RKO (cell line): ENCODE results near the gene ADK.
A peak's percentile ranks its signal among the peaks of the same experiment; 100 is the strongest.
"Not testable (repeated sequence)": the region's sequence is repeated elsewhere in the genome, so short reads cannot be mapped to it uniquely, and the experiment has no call there.

Source experiments
- DNase-seq: peaks from one replicate; pipeline ENCODE4 v3.0.0-alpha.2; 2016; ENCODE audit warnings: low spot score

The ADK gene

DNA sequence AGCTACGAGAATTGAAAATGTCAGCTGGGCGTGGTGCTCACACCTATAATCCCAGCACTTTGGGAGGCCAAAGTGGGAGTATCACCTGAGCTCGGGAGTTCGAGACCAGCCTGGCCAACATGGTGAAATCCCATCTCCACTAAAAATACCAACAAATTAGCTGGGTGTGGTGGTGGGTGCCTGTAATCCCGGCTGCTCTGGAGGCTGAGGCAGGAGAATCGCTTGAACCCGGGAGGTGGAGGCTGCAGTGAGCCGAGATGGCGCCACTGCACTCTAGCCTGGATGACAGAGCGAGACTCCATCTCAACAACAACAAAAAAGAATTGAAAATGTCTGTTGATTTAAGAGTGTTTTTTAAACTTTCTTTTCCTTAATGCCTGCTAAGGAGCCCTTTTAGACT lies 4.0 kb upstream of the ADK start:
- not testable (repeated sequence) for DNase-seq

DNA sequence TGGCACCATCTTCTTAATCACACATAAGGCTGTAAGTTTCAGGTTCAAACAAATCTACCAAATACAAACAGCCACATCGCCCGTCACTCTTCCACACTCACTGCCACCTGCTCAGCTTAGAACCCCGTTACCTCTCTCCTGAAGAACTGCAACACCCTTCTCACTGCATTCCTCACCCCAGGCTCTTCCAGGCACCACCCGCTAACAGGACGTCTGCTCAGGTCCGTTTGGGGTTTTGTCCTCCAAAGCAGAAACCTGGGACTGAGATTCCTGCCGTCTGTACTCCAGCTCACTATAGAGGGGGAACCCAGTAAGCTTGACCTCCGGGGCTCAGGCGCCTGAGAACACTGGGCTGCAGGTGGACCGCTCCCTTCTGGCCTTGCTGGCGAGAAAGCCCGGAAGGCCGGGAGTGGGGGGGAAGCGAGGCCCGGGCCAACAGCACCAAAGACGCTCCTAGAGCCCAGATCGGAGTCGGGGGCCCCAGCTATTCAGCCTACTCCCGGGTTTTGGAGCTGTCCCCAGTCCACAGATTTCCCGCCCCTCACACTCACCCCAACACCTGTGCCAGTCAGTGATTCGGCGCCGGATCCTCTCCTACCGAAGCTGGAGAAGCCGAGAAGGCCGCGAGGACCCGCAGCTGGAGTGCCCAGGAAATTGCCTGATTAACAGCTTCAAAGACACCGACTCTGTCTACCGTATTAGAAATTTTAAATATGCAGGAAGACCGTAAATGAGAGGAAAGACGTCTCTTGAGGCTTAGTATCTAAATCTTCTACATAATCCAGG lies 624 bp upstream of the ADK start, which contains the start of gene AP3M1:
Gene AP3M1, minus strand, starts transcription at position 625 of the 786 bp plus-strand sequence. CDS start 12,449 bp downstream, outside the sequence.
- DNase-seq: peak; percentile 89

DNA sequence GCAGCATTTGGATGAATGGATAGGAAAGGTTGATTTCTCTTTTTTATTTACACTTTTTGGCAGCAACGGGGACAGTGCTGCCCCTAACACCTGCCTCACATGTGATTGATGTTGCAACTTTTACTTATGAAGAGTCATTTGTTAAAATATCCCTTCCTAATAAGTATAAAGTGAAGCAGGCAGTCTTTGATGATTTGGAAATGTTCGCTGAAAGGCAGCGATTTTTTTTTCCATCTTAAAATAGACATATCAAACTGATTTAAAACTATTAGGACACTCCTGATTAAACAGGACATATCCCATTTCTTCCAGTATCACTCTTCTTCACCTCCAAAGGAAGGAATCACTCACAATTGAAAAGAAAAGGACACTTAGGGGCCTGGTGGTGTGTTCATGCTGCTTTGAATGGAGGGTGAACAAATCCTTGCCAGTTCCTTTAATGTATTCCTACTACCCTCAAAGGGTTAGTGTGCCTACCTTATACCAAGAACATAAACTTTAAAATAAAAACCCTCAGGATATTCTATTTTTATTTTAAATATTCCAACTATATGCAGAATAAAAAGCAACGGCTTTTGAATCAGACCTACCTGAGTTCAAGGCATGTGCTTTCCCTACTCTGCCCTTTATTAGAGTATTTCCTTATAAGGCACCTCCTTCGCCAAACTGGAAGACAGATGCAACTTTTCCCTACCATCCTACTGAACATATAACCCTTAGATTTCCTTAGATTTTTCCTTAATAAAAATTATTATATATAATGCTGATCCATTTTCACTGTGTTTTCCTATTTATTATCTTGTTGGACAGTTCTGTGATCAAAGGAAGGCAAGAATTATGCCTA lies 1.1 kb downstream of the ADK start:
- DNase-seq: peak; percentile 54

DNA sequence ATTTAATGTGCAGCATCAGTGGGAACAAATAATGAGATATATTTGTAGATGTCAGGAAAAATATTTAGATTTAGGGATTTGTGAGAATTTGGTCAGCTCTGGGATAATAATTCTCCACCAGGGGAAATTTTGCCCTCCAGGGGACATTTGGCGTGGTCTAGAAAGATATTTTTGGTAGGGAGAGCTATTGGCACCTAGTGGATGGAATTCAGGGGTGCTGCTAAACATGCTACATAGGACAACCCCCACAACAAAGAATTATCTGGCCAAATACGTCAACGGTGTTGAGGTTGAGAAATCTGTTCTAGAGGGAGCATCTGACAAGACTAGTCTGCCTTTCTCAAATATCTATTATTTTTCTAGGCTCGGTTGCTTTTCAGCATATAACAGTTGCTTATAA lies 2.1 kb downstream of the ADK start:
- peak; percentile 78 for DNase-seq

DNA sequence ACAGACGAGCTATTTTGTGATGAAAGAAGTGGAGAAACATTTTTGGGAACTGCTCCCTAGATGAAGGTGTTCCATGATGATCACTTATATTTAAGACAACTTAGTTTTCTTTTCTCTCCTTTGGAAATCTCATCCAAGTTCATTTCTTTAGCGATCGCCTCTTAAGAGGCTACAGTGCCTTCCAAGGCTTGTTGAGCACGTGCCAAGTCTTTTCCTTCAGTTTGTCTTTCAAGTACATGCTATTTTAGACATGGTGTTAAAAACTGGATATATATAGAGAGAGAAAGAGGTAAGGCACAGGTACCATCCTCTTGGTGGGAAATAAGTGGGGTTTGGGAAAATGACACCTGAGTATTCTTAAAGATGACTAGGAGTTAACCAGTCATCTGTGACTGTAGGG lies 2.7 kb downstream of the ADK start:
- DNase-seq: no peak

DNA sequence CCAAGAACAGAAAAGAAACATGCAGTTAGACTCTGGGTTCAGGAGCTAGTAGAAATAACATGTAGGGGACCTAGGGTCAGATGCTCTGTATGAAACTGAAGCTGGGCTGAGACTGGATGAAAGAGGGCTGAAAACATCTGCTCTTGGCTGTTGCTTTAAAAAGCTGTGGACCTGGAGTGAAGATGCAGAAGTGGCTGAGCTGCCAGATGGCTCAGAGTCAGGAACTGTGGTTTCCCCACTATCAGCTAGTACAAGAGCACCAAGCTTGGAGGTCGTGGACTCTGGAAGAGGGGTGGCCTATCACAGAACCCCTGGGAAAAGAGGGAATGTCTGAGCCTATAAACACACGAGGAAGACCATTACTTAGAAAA lies 5.9 kb downstream of the ADK start:
- DNase-seq: no peak

DNA sequence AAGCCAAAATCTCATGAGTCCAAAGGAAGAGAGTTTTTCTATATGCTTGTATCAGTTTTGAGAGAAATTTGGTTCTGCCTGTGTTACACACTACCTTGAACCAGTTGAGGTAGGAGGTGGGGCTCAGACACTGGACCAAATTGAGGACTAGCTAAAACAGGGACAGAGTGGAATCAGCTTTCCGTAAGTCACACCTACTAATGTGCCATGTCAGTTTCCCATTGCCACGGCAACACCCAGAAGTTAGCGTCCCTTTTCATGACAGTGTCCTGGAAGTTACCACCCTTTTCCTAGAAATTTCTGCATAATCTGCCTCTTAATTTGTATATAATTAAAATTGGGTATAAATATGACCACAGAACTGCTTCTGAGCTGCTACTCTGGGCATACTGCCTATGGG lies 9.0 kb downstream of the ADK start:
- no peak for DNase-seq

DNA sequence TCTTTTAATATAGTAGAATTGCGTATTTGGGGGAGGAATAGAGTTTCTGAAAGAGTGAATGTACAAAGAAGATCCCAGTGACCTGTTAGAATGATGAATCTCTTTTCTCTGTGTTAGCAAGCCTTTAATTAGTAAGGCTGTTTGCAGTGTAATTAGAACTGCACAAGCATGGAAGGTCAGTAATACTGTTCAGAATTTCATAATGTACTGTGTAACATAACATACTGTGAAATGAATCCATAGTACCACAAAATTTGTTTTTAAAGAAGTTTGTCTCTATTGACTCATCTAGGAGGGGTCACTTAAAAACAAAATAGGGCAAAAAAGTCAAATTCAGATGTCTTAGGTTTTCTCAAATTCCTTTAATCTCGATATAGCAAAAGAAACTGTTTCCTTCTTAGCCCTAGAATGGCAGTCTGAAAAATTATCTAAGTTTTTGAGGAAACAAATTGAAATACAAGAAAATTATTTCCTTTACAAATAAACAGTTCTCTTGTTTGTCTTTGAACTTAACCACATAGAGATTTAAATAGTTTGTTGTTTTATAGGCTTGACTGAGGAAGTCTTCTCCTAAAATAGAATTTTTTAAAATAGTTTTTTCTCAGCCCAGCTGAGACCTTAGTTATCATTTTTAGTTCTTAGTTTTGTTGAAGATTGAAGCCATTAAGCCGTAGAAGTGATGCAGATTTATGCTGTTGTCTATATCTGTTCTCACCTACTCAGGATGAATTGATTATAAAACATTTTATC lies 12.5 kb downstream of the ADK start:
- DNase-seq: no peak

DNA sequence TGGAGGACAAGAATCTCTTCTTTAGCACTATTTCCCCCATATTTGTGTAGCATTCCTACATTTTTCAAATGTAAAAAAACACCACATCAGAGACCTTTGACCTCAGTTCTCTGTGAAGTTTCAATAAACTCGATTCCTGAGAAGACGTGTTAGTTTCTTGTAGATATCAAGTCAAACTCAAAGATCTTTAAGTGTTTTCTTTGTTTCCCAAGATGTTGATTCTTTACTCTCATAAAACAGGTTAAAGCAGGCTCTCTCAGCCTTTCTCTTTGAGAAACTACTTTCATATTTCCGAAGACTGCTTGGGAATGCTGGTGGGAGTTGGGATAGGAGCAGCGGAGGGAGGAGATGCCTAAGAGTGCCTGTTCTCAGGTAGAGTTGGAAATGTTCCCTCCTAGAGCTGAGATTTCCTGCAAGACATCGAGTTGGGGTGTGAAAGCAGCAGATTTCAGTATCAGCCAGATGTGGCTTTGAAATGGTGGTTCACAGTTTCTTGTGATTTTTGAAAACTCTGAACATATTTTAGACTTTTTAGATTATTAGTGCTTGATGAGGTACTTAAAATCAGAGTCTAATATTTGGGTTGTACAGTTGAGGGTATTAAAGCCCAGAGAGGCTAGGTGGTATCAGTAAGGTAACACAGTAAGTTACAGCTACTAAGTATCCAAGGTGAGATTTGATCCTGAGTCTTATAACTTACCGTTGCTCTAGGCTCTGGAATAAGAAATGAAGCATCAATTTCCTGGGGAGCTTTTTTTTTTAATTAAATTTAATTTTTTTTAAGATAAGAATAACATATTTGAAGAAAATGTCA lies 13.9 kb downstream of the ADK start:
- no peak for DNase-seq

DNA sequence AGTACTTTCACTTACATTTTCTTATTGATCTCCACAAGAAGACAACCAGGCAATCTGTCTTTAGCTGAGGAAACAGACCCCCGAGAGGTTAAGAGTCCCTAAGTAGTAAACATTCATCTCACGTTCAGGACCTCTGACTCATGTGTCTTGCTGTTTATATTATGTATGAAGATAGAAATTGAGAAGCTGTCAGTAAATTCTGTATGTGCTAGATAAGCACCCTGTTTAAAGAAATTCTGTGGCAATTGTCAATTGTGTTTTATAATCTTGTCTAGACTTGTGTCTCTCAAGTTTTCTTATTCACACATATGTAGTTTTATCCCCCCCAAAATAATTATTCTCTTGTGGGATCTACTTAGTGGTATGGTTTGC lies 14.5 kb downstream of the ADK start:
- no peak for DNase-seq

DNA sequence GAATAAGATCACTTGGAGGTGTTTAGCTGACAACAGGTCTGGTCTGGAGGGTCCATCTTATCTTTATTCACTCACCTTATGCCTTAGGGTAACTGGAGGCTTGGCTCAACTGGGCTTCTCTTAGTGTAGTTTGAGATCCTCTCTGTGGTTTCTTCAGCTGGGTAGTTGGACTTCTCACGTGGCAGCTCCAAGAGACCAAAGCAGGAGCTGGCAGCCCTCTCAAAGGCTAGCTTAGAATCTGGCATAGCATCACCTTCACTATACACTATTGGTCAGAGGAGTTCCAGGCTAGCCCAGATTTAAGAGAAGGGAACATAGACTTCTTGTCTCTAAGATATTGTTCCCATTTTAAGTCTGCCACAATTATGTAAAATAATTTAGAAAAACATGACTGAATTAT lies 16.4 kb downstream of the ADK start:
- no peak for DNase-seq

DNA sequence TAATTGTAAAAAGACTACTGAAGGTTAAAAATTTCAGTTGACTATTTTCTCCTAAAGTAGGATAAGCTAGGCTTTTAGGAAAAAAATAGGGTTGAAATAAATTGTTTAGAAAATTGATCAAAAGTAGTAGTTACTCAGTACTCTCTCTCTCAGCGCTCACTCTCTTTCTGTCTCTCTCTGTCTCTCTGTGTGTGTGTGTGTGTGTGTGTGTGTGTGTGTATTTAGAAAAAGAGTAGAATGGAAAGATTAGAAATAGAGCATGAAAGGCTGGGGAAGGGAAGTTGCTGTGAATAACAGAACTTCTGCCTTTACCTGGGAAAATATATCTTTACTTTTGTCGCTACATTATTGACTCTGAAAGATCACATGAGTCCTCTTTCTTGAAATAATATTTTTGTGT lies 20.6 kb downstream of the ADK start:
- DNase-seq: no peak

DNA sequence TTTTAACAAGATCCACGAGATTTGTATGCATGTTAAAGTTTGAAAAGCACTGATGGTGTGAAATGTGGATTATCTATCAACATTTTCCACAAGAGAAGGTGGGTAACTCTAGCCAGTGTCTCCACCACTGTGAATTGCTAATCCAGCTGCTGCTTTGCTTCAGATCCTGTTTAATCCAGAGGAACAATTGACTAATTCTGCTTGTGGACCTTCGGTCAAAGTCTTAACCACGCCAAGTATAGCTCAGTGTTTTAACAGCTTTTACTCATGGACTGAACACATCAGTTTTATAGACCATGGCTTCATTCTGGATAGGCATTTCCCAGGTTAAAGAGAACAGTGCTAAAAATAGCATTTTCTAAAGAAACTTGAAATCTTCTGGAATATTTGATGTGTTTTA lies 23.5 kb downstream of the ADK start:
- peak; percentile 31 for DNase-seq

DNA sequence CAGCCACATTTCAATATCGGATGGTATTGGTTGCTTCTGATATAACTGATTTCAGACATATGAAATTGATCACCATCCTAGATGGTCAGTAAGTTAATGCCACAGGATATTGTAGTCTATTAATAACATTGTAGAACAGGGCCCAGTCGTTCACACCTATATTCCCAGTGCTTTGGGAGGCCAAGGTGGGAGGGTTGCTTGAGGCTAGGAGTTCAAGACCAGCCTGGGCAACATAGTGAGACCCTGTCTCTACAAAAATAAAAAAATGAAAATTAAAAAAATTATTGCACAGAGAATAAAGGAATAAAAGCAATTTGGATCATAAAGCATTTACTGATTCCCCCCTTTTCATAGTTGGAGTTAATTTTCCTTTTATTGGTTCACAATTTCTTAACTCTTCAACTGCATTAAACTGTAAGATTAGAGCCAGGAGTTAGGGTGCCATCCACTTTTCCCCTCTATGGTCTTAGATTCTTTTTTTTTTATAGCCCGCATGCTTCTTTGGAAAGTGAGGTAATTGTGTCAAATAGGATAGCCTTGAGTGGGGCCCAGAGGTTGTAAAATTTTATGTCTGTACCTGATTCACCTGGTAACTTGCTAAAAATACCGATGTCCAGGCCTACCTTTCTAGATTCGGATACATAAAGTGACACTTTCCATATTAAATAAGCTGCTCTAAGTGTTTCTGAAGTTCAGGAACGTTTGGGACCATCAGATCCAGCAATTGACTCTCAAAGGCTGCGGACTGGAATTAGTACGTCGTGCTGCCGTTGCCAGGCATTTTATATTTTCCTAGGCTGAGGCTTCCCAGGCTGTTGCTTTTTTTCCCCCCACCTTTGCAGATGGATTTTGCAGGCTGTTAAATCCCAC lies 24.7 kb downstream of the ADK start:
- no peak for DNase-seq

DNA sequence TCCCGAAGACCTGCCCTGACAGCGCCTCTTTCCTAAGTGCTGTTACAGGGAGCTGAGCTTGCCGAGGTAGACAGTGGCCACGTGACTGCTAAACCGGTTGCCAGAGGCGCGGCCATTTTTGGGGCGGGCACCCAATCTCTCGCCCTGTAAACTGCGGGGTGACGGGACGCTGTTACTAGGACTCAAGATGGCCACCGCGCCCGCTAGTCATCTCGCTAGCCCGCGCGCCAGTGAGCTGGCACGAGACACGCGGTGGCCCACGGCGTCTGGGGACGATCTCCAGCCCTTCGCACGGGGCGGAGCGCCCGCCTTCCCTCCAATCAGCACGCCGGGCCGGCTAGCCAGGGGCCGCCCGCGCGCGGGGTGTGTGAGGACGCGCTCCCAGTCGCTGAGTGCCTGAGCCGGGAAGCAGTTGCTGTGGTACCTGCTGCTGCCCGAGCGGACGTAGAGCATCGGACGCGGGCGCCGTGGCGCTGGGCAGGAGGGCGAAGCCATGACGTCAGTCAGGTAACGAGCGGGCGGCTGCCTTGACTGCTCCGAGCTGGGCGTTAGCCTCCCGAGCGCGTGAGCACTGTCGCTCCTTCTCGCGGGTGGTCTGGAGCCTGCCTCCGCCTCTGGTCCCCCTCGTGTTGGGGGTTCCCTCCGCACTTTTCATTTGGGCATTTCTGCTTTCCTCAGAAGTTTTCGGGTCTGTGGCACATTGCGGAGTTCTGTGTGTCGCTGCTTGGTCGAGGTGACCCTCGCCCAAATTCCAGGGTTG lies 25.5 kb downstream of the ADK start:
- DNase-seq: peak; percentile 96

DNA sequence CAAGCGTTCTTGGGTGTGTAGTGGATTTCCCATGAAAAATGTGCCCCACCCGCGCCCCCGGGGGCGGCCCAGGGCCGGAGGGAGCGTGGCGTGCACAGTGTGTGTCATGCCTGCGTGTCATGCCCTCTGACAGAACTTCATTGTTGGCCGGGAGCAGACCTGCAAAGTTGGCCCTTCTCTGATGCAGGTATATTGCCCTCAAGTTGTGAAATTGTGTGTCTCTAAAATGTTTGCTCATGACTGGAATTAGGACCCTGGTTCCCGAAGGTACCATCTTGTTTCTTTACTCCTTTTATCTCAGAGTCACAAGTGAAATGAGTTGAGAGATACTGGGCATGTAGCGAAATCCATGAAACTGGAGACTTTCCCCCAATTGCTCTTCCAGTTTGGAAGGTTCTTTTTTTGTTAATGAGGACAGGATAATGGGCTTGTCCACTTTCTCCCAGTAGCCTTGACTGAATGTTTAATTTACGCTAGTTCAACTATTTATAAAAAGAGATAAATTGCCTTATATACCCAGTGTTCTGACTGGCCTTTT lies 26.2 kb downstream of the ADK start:
- DNase-seq: peak; percentile 72

DNA sequence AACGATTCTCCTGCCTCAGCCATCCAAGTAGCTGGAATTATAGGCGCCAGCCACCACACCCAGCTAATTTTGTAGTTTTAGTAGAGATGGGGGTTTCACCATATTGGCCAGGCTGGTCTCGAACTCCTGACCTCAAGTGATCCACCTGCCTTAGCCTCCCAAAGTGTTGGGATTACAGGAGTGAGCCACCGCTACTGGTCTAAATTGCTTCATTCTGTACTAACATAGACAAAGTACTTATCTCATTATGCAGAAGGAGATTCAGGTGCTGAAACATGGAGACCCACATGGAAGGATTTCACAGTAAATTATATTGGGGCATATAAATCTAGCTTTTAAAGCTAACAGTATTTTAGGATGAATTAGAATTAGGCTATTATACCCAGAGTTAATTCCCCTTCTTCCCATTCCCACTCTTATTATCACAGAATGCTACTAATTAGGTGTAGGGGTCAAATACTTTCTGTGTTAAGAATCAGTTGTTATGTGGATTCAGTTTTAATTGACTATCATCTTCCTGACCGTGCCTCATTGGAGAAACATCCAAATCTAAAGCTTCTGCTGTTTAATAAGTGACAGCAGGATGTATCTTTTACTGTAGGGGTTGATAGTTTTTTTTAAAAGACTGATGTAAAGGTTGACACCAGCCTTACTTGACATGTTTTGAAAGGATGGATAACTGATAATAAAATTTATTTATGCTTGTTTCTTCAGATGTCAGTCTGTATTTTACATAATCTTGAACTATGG lies 27.2 kb downstream of the ADK start:
- no peak for DNase-seq

DNA sequence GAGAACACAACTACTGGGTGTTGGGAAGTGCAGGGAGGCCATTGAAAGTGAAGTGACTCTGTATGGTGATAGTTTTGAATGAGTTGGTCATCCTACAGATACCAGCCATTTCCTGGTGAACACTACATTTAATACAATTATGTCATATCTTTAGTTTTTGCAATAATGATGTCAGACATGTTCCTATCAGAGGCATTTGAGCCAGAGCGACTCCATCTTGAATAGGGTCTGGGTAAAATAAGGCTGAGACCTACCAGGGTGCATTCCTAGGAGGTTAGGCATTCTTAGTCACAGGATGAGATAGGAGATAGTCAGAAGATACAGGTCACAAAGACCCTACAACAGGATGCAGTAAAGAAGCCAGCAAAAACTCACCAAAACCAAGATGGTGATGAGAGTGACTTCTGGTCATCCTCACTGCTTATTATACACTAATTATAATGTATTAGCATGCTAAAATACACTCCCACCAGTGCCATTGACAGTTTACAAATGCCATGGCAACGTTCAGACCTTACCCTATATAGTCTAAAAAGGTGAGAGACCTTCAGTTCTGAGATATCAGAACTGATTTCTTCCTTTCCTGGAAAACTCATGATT lies 28.2 kb downstream of the ADK start:
- DNase-seq: peak; percentile 75

DNA sequence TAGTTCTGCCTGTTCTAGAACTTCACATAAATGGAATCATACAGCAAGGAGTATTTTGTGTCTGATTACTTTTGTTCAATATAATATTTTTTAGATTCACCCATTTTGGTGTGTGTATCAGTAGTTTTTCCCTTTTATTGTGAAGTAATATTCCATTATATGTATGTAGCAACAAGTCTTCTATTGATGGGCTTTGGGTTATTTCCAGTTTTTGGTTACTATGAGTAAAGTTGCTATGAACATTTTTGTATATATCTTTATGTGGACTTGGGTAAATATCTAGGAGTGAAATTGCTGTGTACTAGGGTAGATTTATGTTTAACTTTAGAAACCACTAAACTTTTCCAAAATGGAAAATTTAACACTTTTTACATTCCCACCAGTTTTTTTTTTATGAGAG lies 35.7 kb downstream of the ADK start:
- DNase-seq: no peak
